ENCODE data around the gene MPP2.

MPP2 gene

DNA sequence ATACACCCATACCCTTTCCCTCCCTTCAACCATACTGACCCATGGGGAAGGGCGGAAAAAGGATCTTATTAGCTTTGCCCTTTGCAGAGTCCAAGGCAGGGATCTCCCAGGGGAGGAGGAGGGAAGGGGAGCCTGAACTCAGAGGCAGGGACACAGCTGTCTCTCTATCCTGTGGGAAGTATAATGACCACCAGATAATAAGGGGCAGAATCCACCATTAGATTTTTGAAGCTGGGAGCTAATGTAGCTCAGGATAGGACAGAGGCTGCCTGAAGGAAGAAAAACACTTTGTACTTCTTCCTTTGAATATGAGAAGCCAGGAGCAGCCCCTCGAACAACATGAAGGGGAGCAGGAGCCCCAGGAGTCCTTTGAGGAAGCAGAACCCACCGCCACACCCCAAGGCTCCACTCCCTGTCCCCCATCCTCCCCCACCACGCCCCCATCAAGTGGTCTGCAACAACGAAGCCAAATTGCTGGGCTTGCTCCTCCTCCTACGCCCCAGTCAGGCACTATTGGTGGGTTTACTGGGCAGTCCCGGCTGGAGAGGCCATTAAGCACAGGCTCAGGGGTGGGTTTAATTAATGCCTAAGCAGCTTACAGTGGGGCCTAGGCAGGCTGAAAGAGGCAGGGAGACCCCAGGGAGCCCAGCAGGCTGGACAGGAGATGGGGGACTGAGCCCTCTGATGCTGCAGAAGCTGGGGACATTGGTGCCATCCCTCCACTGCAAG lies 5.3 kb downstream of the MPP2 start:
- Histone ChIP-seq H3K9ac (ENCODE audit: low read length) (no peak overlapping the region), H3K27me3 (ENCODE audit: low read depth, low read length) (peaks cover 22% of the 10 kb centered on the region), H3K27ac (ENCODE audit: low read length) (no peak overlapping the region), H3K4me1 (ENCODE audit: low read length) (peaks cover 3% of the 10 kb centered on the region; the same call in 1 of the 2 replicates), H3K4me2 (ENCODE audit: low read length) (no peak overlapping the region), H4K20me1 (ENCODE audit: insufficient read depth, low read length) (no peaks in the 10 kb centered on the region), H2AFZ (ENCODE audit: low read depth, low read length) (no peak overlapping the region), H3K4me3 (ENCODE audit: low read length) (no peak overlapping the region), H3K36me3 (replicated peaks; ENCODE audit: low read depth, low read length) (no peaks in the 10 kb centered on the region), H3K79me2 (ENCODE audit: low read length) (no peaks in the 10 kb centered on the region), H3K9me3 (ENCODE audit: insufficient read depth, low read length) (no peaks in the 10 kb centered on the region)
- TF ChIP-seq, protein P1, sequence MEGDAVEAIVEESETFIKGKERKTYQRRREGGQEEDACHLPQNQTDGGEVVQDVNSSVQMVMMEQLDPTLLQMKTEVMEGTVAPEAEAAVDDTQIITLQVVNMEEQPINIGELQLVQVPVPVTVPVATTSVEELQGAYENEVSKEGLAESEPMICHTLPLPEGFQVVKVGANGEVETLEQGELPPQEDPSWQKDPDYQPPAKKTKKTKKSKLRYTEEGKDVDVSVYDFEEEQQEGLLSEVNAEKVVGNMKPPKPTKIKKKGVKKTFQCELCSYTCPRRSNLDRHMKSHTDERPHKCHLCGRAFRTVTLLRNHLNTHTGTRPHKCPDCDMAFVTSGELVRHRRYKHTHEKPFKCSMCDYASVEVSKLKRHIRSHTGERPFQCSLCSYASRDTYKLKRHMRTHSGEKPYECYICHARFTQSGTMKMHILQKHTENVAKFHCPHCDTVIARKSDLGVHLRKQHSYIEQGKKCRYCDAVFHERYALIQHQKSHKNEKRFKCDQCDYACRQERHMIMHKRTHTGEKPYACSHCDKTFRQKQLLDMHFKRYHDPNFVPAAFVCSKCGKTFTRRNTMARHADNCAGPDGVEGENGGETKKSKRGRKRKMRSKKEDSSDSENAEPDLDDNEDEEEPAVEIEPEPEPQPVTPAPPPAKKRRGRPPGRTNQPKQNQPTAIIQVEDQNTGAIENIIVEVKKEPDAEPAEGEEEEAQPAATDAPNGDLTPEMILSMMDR (IDR thresholded peaks at IDR 0.05; ENCODE audit: low read depth, low read length) = no peak
- no peak for TF ChIP-seq EZH2phosphoT487 (IDR thresholded peaks at IDR 0.05; ENCODE audit: low read depth)

DNA sequence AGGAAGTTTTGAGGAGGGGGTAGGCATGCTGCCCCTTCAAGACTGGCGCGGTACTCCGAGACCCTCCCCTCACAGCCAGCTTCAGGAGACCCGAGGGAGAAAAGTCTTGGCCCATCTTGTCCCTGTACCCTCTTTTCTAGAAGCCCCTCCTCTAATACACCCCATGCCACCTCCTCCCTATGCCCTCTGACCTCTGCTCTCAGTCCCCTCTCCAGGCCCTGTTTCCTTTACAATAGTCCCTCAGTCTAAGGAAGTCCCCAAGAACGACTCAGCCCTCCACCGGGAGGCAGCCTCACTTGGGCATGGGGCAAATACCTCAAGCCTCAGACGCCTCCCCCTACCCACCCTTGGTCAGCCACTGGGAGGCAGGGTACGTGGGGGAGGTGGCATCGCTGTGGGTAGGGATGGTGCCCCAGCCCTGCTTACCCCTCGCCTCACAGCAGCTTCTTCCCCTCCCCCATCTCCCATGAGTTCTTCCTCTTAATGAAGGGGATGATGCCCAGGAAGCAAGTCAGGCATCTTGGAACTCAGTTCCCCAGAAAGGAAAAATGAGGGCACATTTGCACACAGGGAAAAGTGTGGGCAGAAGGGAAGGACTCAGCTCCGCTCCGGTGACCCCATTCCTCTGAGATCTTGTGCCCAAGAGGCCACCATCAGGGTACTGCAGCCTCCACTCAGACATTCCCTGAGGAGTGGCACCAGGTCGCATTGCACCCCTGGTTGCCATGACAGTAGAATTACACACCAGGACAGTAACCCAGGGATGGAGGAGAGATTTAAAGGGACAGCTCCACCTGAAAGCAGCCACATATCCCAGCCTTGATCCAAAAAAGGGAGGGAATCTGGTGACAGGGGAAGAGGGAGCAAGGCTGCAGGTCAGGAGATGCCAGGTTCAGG lies 6.2 kb downstream of the MPP2 start:
- H2AFZ ChIP-seq (ENCODE audit: low read depth, low read length) = no peak overlapping the region
- peaks cover 28% of the 10 kb centered on the region for H3K27me3 ChIP-seq (ENCODE audit: low read depth, low read length)
- no peak overlapping the region for H3K27ac ChIP-seq (ENCODE audit: low read length)
- TF ChIP-seq, protein P1 (IDR thresholded peaks at IDR 0.05; ENCODE audit: low read depth, low read length) = no peak
- no peak for TF ChIP-seq EZH2phosphoT487 (IDR thresholded peaks at IDR 0.05; ENCODE audit: low read depth)
- no peaks in the 10 kb centered on the region for H3K9me3 ChIP-seq (ENCODE audit: insufficient read depth, low read length)
- H4K20me1 ChIP-seq (ENCODE audit: insufficient read depth, low read length) = no peaks in the 10 kb centered on the region
- H3K4me2 ChIP-seq (ENCODE audit: low read length) = no peak overlapping the region
- no peak overlapping the region for H3K4me3 ChIP-seq (ENCODE audit: low read length)
- no peaks in the 10 kb centered on the region for H3K36me3 ChIP-seq (replicated peaks; ENCODE audit: low read depth, low read length)
- H3K9ac ChIP-seq (ENCODE audit: low read length) = no peak overlapping the region
- no peaks in the 10 kb centered on the region for H3K79me2 ChIP-seq (ENCODE audit: low read length)
- no peaks in the 10 kb centered on the region for H3K4me1 ChIP-seq (ENCODE audit: low read length)

DNA sequence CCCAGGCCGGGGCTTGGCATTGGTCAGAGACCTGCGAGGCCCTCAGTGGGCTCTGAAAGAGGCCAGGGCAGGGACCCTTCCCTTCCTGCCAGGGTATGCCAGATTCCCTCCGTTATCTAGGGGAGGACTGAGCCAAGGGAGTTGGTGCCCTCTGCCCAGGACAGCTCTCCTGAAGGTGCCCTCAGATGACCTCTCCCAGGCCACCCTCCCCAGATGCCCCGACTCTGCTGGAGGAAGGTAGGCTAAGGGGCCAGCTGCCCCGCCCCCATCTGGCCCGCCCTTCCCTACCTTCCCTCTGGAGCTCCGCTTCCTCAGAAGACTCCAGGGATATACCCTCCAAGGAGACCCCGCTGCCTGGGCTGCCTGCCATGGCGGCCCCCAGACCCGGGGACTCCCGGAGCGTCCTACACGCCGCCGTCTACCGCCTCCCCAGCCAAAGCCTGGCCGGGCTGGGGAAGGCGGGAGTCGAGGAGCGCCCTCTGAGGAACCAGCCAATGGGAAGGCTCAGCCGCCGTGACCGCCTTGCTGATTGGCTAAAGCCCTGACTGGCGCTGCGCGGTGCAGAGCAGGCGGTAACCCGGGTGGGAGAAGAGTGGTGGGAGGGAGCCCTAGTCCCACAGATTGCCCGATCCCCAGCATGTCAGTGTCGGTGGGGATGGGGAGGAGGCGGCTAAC lies 7.0 kb downstream of the MPP2 start:
- Histone ChIP-seq H3K36me3 (replicated peaks; ENCODE audit: low read depth, low read length) (no peaks in the 10 kb centered on the region), H3K4me1 (ENCODE audit: low read length) (no peaks in the 10 kb centered on the region), H3K4me3 (ENCODE audit: low read length) (no peak overlapping the region), H3K9ac (ENCODE audit: low read length) (no peak overlapping the region), H3K27ac (ENCODE audit: low read length) (no peak overlapping the region), H3K4me2 (ENCODE audit: low read length) (no peak overlapping the region), H3K9me3 (ENCODE audit: insufficient read depth, low read length) (no peaks in the 10 kb centered on the region), H3K27me3 (ENCODE audit: low read depth, low read length) (peaks cover 35% of the 10 kb centered on the region), H4K20me1 (ENCODE audit: insufficient read depth, low read length) (no peaks in the 10 kb centered on the region), H2AFZ (ENCODE audit: low read depth, low read length) (no peak overlapping the region), H3K79me2 (ENCODE audit: low read length) (no peaks in the 10 kb centered on the region)
- no peak for TF ChIP-seq EZH2phosphoT487 (IDR thresholded peaks at IDR 0.05; ENCODE audit: low read depth)
- TF ChIP-seq, protein P1 (IDR thresholded peaks at IDR 0.05; ENCODE audit: low read depth, low read length) = no peak

DNA sequence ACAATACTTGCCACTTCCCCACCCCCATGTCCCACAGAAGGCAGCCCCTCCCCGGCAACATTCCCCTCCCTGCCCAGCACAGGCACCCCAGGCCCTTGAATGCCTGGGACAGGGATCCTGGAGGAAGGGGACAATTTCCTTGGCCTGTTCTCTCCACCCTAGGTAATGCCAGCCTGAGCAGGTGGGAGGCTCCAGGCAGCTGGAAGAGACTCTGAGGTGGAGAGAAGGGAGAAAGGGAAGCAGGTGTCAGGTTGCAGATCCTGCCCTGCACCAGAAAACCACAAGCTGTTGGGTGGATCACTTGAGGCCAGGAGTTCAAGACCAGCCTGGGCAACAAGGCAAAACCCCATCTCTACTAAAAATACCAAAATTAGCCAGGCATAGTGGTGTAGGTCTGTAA lies 8.9 kb downstream of the MPP2 start:
- TF ChIP-seq, protein P1 (IDR thresholded peaks at IDR 0.05; ENCODE audit: low read depth, low read length) = no peak
- no peak for TF ChIP-seq EZH2phosphoT487 (IDR thresholded peaks at IDR 0.05; ENCODE audit: low read depth)
- Histone ChIP-seq H3K79me2 (ENCODE audit: low read length) (no peaks in the 10 kb centered on the region), H3K27ac (ENCODE audit: low read length) (no peak overlapping the region), H3K27me3 (ENCODE audit: low read depth, low read length) (peaks cover 31% of the 10 kb centered on the region), H3K4me1 (ENCODE audit: low read length) (no peaks in the 10 kb centered on the region), H3K9ac (ENCODE audit: low read length) (no peak overlapping the region), H3K9me3 (ENCODE audit: insufficient read depth, low read length) (no peaks in the 10 kb centered on the region), H4K20me1 (ENCODE audit: insufficient read depth, low read length) (no peaks in the 10 kb centered on the region), H3K4me3 (ENCODE audit: low read length) (no peak overlapping the region), H3K4me2 (ENCODE audit: low read length) (no peak overlapping the region), H2AFZ (ENCODE audit: low read depth, low read length) (no peak overlapping the region), H3K36me3 (replicated peaks; ENCODE audit: low read depth, low read length) (no peaks in the 10 kb centered on the region)

Measured in OCI-LY3 (cell line).